GM21526 (cell line): ENCODE data around the gene ATXN7L3B.
A peak's percentile ranks its signal among the peaks of the same experiment; 100 is the strongest.
"Not testable (repeated sequence)": the region's sequence is repeated elsewhere in the genome, so short reads cannot be mapped to it uniquely, and the experiment has no call there.

Source experiments
- ATAC-seq: cut with Tn5 transposase; IDR thresholded peaks from one replicate; pipeline ENCODE4 v1.9.1; 2021; ENCODE audit warnings: moderate library complexity; ENCODE audit not compliant: unreplicated experiment, low FRiP score

The ATXN7L3B gene

GRCh38 chr12:74537707-74538385 is at the start of gene ATXN7L3B:
ATXN7L3B (plus strand) TSS chr12:74537835; CDS start chr12:74538113, 278 bp downstream.
- peak; percentile 97 for ATAC-seq

- ATAC-seq: peak; percentile 42
Measured at GRCh38 chr12:74488134-74488533, 49.5 kb upstream of the ATXN7L3B start.

GRCh38 chr12:74489543-74489942 is 48.1 kb upstream of the ATXN7L3B start:
- no peak for ATAC-seq

GRCh38 chr12:74490390-74491064 is 47.1 kb upstream of the ATXN7L3B start:
- ATAC-seq: peak; percentile 96

GRCh38 chr12:74491374-74491773 is 46.3 kb upstream of the ATXN7L3B start:
- no peak for ATAC-seq

- no peak for ATAC-seq
Measured at GRCh38 chr12:74499192-74499591, 38.4 kb upstream of the ATXN7L3B start.

GRCh38 chr12:74508873-74509657 is 28.6 kb upstream of the ATXN7L3B start:
- ATAC-seq: not testable (repeated sequence)

GRCh38 chr12:74509886-74510285 is 27.7 kb upstream of the ATXN7L3B start:
- no peak for ATAC-seq

- no peak for ATAC-seq
Measured at GRCh38 chr12:74514098-74514872, 23.4 kb upstream of the ATXN7L3B start.

- ATAC-seq: no peak
Measured at GRCh38 chr12:74515849-74516248, 21.8 kb upstream of the ATXN7L3B start.

- no peak for ATAC-seq
Measured at GRCh38 chr12:74526535-74526934, 11.1 kb upstream of the ATXN7L3B start.

GRCh38 chr12:74527491-74527890 is 10.1 kb upstream of the ATXN7L3B start:
- ATAC-seq: no peak

- ATAC-seq: no peak
Measured at GRCh38 chr12:74530676-74531075, 7.0 kb upstream of the ATXN7L3B start.

GRCh38 chr12:74535536-74535935 is 2.1 kb upstream of the ATXN7L3B start:
- ATAC-seq: no peak

- peak; percentile 61 for ATAC-seq
Measured at GRCh38 chr12:74537126-74537706, 419 bp upstream of the ATXN7L3B start.

GRCh38 chr12:74538491-74539258 is 1.0 kb downstream of the ATXN7L3B start:
- peak; percentile 27 for ATAC-seq

- no peak for ATAC-seq
Measured at GRCh38 chr12:74539261-74539660, 1.6 kb downstream of the ATXN7L3B start.

GRCh38 chr12:74539765-74540526 is 2.3 kb downstream of the ATXN7L3B start:
- ATAC-seq: no peak

- ATAC-seq: no peak
Measured at GRCh38 chr12:74541074-74541473, 3.4 kb downstream of the ATXN7L3B start.
